ENCODE results near the gene CCDC136.

CCDC136 gene

DNA sequence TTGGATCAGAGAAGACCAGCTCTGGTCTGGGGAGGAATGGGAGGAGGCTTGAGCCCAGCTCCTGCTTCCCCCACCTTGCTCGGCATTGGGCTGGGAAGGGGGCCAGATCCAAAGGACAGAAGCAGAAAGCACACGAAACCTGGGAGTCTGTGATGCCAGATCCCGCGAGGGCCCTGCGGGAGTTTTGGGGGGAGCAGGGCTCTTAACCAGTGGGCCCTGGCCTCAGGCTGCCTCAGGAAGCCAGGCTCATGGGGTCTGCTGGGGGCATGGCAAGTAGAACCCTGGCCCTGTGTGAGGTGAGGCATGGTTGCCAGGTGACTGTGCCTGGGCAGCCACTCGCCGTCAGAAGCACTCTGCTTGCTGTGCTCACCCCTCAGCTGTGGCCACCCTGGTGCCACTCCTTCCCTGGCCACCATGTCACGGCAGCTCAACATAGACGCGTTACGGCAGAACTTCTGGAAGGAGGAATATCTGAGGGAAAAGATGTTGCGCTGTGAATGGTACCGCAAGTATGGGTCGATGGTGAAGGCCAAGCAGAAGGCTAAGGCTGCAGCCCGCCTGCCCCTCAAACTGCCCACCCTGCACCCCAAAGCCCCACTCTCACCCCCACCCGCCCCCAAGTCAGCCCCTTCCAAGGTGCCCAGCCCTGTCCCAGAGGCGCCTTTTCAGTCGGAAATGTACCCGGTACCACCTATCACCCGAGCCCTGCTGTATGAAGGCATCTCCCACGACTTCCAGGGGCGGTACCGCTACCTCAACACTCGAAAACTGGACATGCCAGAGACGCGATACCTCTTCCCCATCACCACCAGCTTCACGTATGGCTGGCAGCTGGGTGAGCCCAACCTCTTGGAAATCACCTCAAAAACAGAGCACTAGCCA, 74.5 kb downstream of the CCDC136 start:
- no peak for DNase-seq

- DNase-seq, result no peak
Measured at GRCh38 chr7:128867241-128867640, 75.5 kb downstream of the CCDC136 start.

GRCh38 chr7:128867842-128868623, 76.3 kb downstream of the CCDC136 start:
- peak; percentile 35 for DNase-seq

- no peak for DNase-seq
Measured at GRCh38 chr7:128868624-128869137, 76.9 kb downstream of the CCDC136 start.

GRCh38 chr7:128869138-128869943, 77.6 kb downstream of the CCDC136 start:
- DNase-seq, result no peak

GRCh38 chr7:128869944-128870285, 78.1 kb downstream of the CCDC136 start:
- DNase-seq, result no peak

DNA sequence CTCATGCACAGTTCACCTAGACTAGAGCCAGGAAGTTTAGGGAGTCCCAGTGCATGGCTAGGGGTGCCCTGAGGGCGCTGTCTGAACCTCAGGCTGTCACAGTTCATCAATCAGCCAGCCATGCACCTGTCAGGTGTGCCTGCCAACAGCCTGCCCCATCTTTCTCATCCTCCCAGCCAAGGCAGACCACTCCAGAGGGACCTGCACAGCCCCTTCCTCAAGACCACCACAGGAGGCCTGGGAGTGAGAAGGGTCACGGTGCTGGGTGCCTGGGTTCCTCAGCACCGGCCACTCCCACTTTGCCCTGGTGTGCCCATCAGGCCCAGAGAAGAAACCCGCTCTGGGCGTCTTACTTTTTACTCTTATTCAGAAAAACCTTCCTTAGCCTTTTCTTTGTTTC, 79.3 kb downstream of the CCDC136 start:
- DNase-seq, result no peak

Measured in NCI-H2081 treated with DMSO at 0.1 percent for 48 hours (cell line).